Measurements from ENCODE around the gene FHL3.

- TF ChIP-seq CTCF (conservative IDR thresholded peaks at IDR 0.05; ENCODE audit: low read depth, low read length) (no peak), EZH2 (IDR thresholded peaks at IDR 0.05; ENCODE audit: borderline replicate concordance, low read depth, low read length, poor library complexity, severe bottlenecking) (no peak)
These were observed 1.8 kb downstream of the FHL3 start for GRCh38 chr1:38003261-38004250.

All from A673 (cell line).